ENCODE results near the gene TMEM182. TPM values are rescaled to one million over a fixed set of nuclear protein-coding genes. Genes with fewer than 3 reads are reported as not detected.

The TMEM182 gene
- 1 to 10 TPM in 1 of 4 donors, under 1 TPM in 3; 0.49 to 2.6 (median 0.75) TPM for total RNA-seq

- Histone ChIP-seq H3K4me1 (no peaks in the 10 kb centered on the region), H3K4me3 (no peak within 1 kb of the TSS), H3K27ac (no peak within 1 kb of the TSS), H3K9me3 (no peaks in the 10 kb centered on the region), H3K27me3 (no peaks in the 10 kb centered on the region), H3K36me3 (no peaks in the 10 kb centered on the region)
- no peak for TF ChIP-seq EP300 (IDR thresholded peaks at IDR 0.05)
- TF ChIP-seq POLR2A (IDR thresholded peaks at IDR 0.05): no peak
- no peak for TF ChIP-seq CTCF (IDR thresholded peaks at IDR 0.05)
- WGBS: 76% methylated on average over 4 of the region's 4 CpGs
- no peak for DNase-seq (ENCODE audit: low spot score in 2 of 2)
These were observed at the start of gene TMEM182 for GRCh38 chr2:102761763-102762162. TSS of gene TMEM182 (plus strand) at chr2:102762031. CDS start at chr2:102762218, 187 bp downstream.

- 54% methylated on average over 5 of the region's 5 CpGs for WGBS
- Histone ChIP-seq H3K4me3 (no peak overlapping the region), H3K4me1 (no peaks in the 10 kb centered on the region), H3K36me3 (peaks cover 28% of the 10 kb centered on the region), H3K9me3 (no peaks in the 10 kb centered on the region), H3K27ac (peak overlapping the region; percentile 43), H3K27me3 (no peaks in the 10 kb centered on the region)
- TF ChIP-seq POLR2A (IDR thresholded peaks at IDR 0.05) (no peak), CTCF (IDR thresholded peaks at IDR 0.05) (no peak), EP300 (IDR thresholded peaks at IDR 0.05) (no peak), POLR2AphosphoS5 (IDR thresholded peaks at IDR 0.05) (no peak)
- DNase-seq (ENCODE audit: low spot score in 2 of 2): no peak
These were observed 44.4 kb upstream of the TMEM182 start for GRCh38 chr2:102717308-102718018.

- Histone ChIP-seq H3K9me3 (no peaks in the 10 kb centered on the region), H3K36me3 (peaks cover 40% of the 10 kb centered on the region), H3K4me1 (no peaks in the 10 kb centered on the region), H3K4me3 (no peak overlapping the region), H3K27me3 (no peaks in the 10 kb centered on the region), H3K27ac (peak overlapping the region; percentile 43)
- WGBS: 98% methylated on average over 19 of the region's 26 CpGs
- DNase-seq (ENCODE audit: low spot score in 2 of 2): no peak
- TF ChIP-seq POLR2A (IDR thresholded peaks at IDR 0.05) (no peak), EP300 (IDR thresholded peaks at IDR 0.05) (no peak), POLR2AphosphoS5 (IDR thresholded peaks at IDR 0.05) (no peak), CTCF (IDR thresholded peaks at IDR 0.05) (no peak)
These were observed 43.2 kb upstream of the TMEM182 start for GRCh38 chr2:102718387-102719316.

GRCh38 chr2:102724016-102724490 is 37.8 kb upstream of the TMEM182 start:
- TF ChIP-seq EP300 (IDR thresholded peaks at IDR 0.05) (no peak), POLR2AphosphoS5 (IDR thresholded peaks at IDR 0.05) (no peak), CTCF (IDR thresholded peaks at IDR 0.05) (no peak), POLR2A (IDR thresholded peaks at IDR 0.05) (no peak)
- no peak for DNase-seq (ENCODE audit: low spot score in 2 of 2)
- Histone ChIP-seq H3K9me3 (no peaks in the 10 kb centered on the region), H3K4me3 (no peak overlapping the region), H3K27me3 (no peaks in the 10 kb centered on the region), H3K36me3 (peaks cover 57% of the 10 kb centered on the region), H3K27ac (no peak overlapping the region), H3K4me1 (no peaks in the 10 kb centered on the region)
- 82% methylated on average over 7 of the region's 7 CpGs for WGBS

- 94% methylated on average over 10 of the region's 10 CpGs for WGBS
These were observed 37.3 kb upstream of the TMEM182 start for GRCh38 chr2:102724553-102724952.

More at GRCh38 chr2:102724553-102724952, 37.3 kb upstream of the TMEM182 start:
- TF ChIP-seq CTCF (IDR thresholded peaks at IDR 0.05) (no peak), POLR2AphosphoS5 (IDR thresholded peaks at IDR 0.05) (no peak), EP300 (IDR thresholded peaks at IDR 0.05) (no peak), POLR2A (IDR thresholded peaks at IDR 0.05) (no peak)
- Histone ChIP-seq H3K4me3 (no peak overlapping the region), H3K27ac (no peak overlapping the region), H3K36me3 (peaks cover 53% of the 10 kb centered on the region), H3K4me1 (no peaks in the 10 kb centered on the region), H3K27me3 (no peaks in the 10 kb centered on the region), H3K9me3 (no peaks in the 10 kb centered on the region)
- no peak for DNase-seq (ENCODE audit: low spot score in 2 of 2)

All from suprapubic skin (tissue), 4 donors.